Right renal pelvis (tissue), 4 donors: ENCODE data around the gene KLHL21. TPM values are rescaled to one million over a fixed set of nuclear protein-coding genes. Genes with fewer than 3 reads are reported as not detected.
"Not testable (repeated sequence)": the region's sequence is repeated elsewhere in the genome, so short reads cannot be mapped to it uniquely, and the experiment has no call there.

Experiments
- DNase-seq, 4 donors: peaks; one replicate each; pipeline ENCODE4 v3.0.0-alpha.2; 2013; ENCODE audit warnings: low read depth in 4 of 4, low spot score in 3 of 4, missing footprints in 1 of 4
- polyA plus RNA-seq, 4 donors: library from polyadenylated mRNA; unstranded; fragments of 120-200 nt; gene quantifications; one replicate each; pipeline ENCODE4 v1.2.1, GENCODE V29; 2013; ENCODE audit not compliant: insufficient read length in 4 of 4

The KLHL21 gene
- polyA plus RNA-seq, 4 donors, result 14.9 to 16.6 (median 15.2) TPM

DNA sequence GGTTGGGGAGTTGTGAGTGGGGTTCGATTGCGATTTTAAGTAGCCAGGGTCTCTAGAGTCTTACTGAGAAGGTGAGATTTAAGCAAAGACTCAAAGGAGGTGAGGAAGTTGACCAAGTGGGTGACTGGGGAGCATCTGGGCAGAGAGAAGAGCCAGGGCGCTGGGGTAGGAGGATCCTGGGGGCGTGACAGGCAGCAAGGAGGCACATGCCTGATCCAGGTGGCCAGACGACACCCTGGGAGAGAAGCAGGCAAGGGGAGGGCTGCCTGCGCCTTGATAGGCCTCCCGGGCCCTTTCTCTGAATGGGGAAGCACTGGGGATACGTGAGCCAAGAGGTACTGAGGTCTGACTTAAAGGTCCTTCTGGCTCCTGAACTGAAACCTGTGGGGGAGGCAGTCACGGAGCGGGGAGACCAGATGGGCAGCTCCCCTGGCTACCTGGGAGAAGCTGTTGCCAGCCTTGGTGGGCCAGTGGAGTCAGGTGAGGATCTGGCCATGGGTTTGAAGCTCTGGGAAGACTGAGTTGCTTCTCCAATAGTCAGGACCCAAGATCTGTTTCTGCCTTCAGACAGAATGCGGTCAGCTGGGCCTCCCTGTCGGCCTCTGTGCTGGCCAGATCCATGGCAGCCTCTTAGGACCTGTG lies 17.5 kb downstream of the KLHL21 start:
- DNase-seq, result no peak

DNA sequence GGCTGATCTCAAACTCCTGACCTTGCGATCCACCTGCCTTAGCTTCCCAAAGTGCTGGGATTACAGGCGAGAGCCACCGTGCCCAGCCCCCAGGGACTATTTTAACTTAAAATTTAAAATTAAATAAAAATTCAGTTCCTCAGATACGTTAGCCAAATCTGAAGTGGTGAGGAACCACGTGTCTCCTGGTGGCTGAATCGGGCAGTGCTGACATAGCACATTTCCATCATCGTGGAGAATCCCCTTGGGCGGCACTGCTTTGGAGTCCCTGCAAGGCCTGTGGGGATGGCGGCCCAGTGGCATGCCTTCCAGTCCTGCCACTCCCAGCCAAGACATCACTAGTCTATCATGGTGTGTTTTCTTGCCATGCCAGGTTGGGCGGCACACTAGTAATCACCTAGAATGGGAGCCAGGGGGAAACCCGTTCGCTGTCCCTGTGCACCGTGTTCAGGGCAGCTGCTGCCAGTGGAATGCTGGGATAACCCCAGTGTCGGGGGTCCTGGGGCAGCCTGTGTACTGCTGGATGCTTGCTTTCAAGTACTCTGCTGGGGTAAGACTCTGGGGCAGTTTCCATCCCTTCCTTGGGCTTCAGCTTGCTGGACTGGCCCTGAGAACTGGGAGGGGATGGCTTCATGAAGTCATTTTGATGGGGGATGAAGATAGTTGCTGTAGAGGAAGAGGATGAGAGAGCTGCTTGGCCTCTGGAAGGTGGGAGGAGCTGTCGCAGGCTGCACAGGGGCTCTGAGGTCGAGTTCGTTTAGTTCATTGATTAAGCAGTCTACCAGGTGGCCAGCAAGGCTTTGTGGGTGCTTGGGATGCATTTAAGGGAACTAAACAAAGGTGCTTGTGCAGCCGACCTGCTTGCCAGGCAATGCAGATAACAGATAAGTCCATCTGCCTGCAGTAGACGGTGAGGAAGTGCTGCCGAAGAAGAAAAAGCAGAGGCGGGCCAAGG lies 18.3 kb downstream of the KLHL21 start:
- DNase-seq, result no peak

DNA sequence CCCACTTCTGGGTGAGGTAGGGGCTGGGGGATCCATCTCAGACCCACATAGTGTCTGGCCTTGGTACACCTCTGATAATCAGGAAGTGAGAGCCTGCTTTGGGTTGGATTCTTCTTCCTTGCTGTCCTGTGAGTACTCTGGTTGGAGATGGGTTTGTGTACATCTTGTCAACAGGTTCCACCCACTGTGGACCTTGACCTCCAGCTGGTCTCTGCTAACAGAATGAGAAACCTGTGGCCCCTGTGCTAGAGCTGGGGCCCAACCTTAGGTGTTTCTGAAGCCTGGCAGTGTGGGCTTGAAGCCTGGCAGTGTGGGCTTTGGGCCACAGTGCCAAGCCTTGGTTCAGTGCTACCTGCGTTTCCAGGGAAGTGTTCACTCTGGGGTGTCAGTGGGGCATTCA lies 20.3 kb downstream of the KLHL21 start:
- no peak for DNase-seq

DNA sequence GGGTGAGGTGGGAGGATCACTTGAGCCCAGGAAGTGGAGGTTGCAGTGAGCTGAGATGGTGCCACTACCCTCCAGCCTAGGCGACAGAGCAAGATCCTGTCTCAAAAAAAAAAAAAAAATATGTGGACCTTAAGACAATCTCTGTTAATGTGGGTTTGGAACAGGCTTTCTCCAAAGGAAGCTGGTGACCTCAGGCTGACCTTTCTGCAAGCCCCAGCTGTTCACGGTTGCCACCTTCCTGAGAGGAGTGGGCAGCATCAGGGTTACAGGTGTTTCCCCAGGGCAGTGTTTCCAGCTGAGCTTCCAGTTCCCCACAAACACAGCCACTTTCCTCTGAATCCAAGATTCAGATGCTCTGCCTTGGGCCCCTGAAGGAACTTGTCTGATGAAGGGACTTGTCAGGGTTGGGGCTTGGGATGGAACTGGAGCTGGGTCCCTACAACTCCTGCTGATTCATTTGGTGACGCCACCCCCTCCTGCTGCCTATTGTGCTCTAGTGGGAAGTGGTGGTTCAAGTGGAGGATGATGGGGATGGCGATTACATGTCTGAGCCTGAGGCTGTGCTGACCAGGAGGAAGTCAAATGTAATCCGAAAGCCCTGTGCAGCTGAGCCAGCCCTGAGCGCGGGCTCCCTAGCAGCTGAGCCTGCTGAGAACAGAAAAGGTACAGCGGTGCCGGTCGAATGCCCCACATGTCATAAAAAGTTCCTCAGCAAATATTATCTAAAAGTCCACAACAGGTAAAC lies 20.9 kb downstream of the KLHL21 start:
- no peak for DNase-seq

DNA sequence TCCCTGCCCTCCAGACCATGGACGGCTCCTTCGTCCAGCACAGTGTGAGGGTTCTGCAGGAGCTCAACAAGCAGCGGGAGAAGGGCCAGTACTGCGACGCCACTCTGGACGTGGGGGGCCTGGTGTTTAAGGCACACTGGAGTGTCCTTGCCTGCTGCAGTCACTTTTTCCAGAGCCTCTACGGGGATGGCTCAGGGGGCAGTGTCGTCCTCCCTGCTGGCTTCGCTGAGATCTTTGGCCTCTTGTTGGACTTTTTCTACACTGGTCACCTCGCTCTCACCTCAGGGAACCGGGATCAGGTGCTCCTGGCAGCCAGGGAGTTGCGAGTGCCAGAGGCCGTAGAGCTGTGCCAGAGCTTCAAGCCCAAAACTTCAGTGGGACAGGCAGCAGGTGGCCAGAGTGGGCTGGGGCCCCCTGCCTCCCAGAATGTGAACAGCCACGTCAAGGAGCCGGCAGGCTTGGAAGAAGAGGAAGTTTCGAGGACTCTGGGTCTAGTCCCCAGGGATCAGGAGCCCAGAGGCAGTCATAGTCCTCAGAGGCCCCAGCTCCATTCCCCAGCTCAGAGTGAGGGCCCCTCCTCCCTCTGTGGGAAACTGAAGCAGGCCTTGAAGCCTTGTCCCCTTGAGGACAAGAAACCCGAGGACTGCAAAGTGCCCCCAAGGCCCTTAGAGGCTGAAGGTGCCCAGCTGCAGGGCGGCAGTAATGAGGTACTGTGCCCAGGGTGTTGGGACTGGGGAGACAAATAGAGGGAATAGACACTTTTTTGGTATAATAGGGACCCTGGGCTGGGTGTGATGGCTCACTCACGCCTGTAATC lies 21.9 kb downstream of the KLHL21 start:
- DNase-seq, result no peak

DNA sequence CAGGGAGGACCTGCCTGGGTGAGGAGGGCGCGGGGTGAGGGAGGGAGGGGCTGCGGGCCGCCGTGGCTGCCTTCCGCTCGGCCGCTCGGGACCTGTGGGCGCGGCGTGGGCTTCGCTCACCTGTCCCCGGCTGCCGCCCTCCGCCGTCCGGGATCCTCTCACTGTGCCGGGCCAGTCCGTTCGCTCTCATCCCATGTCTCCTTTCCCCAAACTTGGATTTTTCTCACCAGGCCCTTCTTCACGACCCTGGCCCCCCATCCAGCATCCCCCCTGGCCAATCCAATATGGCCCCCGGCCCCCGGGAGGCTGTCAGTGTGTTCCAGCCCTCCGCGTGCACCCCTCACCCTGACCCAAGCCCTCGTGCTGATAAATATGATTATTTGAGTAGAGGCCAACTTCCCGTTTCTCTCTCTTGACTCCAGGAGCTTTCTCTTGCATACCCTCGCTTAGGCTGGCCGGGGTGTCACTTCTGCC lies 22.5 kb downstream of the KLHL21 start:
- DNase-seq, result no peak

DNA sequence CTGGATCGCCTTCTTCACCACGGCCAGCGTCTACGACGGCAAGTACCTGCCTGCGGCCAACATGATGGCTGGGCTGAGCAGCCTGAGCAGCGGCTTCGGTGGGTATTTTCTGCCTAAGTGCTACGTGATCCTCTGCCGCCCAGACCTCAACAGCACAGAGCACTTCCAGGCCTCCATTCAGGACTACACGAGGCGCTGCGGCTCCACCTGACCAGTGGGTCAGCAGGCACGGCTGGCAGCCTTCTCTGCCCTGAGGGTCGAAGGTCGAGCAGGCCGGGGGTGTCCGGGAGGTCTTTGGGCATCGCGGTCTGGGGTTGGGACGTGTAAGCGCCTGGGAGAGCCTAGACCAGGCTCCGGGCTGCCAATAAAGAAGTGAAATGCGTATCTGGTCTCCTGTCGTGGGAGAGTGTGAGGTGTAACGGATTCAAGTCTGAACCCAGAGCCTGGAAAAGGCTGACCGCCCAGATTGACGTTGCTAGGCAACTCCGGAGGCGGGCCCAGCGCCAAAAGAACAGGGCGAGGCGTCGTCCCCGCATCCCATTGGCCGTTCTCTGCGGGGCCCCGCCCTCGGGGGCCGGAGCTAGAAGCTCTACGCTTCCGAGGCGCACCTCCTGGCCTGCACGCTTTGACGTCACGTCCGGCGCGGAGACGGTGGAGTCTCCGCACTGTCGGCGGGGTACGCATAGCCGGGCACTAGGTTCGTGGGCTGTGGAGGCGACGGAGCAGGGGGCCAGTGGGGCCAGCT lies 23.1 kb downstream of the KLHL21 start, which contains the start of gene ZBTB48:
Gene ZBTB48 (plus strand): TSS at position 621 of the 745 bp plus-strand sequence. CDS start 616 bp downstream, outside the sequence.
- peak; percentile 96 to 98 (median 98) for DNase-seq

DNA sequence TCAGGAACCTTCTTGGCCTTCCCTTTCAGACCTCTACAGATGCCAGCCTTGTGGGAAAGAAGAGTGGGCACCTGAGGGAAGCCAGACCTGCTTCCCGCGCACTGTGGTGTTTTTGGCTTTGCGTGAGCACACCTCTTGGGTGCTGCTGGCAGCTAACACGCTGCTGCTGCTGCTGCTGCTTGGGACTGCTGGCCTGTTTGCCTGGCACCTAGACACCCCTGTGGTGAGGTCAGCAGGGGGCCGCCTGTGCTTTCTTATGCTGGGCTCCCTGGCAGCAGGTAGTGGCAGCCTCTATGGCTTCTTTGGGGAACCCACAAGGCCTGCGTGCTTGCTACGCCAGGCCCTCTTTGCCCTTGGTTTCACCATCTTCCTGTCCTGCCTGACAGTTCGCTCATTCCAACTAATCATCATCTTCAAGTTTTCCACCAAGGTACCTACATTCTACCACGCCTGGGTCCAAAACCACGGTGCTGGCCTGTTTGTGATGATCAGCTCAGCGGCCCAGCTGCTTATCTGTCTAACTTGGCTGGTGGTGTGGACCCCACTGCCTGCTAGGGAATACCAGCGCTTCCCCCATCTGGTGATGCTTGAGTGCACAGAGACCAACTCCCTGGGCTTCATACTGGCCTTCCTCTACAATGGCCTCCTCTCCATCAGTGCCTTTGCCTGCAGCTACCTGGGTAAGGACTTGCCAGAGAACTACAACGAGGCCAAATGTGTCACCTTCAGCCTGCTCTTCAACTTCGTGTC lies 23.9 kb downstream of the KLHL21 start:
- no peak for DNase-seq

DNA sequence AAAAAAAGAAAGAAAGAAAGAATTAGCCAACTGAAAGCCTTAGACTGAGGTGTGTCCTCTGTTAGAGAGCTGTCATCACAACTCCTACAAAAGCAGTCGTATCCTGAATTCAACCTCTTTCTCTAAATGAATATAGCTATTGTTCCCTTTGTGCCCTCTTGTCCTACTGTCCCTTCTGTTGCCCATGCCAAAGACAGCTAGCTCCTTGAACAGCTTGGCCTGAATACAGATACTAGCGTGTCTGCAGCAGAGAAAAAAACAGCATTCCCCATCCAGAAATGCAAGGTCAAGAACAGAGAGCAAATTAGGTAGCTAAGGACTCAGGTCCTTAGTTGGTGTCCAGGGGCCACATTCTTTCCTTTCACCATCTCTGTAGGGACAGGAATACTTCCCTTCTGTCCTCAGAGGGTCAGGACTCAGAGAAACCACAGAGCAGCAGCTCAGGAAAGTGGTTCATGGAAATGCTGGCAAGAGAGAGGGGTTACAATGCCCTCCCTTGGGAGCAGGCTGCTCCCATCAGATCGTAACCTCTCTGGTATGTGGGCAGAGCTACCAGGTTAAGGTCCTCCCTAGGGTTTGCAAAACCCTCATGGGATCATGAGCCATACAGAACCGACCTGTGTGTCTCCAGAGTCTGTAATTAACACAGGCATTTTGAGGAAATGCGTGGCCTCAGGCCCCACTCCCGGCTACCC lies 24.7 kb downstream of the KLHL21 start:
- DNase-seq, result no peak

DNA sequence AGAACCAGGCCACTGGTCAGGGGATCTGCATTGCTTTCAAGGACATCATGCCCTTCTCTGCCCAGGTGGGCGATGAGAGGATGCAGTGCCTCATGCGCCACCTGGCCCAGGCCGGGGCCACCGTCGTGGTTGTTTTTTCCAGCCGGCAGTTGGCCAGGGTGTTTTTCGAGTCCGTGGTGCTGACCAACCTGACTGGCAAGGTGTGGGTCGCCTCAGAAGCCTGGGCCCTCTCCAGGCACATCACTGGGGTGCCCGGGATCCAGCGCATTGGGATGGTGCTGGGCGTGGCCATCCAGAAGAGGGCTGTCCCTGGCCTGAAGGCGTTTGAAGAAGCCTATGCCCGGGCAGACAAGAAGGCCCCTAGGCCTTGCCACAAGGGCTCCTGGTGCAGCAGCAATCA lies 27.9 kb downstream of the KLHL21 start:
- no peak for DNase-seq

DNA sequence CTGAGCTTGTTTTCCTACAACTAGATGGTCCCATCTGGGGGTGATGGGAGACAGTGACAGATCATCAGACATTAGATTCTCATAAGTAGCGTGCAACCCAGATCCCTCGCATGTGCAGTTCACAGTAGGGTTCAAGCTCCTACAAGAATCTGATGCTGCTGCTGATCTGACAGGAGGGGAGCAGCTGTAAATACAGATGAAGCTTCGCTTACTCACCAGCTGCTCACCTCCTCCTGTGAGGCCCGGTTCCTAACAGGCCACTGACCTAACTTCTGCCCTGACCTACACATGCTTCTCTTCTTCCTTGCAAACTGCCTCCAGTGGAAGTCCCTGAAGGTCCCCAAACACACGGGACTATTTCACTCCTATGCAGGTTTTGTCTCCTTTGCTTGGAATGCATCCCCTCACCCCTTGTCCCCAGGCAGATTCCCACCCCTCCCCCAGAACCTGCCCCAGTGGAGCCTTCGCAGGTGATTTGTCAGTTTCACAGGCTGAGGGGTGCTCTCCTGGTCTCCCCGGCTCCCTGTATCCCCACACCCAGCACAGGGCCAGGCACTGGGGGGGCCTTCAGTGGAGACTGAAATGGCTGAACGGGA lies 28.5 kb downstream of the KLHL21 start:
- no peak for DNase-seq

DNA sequence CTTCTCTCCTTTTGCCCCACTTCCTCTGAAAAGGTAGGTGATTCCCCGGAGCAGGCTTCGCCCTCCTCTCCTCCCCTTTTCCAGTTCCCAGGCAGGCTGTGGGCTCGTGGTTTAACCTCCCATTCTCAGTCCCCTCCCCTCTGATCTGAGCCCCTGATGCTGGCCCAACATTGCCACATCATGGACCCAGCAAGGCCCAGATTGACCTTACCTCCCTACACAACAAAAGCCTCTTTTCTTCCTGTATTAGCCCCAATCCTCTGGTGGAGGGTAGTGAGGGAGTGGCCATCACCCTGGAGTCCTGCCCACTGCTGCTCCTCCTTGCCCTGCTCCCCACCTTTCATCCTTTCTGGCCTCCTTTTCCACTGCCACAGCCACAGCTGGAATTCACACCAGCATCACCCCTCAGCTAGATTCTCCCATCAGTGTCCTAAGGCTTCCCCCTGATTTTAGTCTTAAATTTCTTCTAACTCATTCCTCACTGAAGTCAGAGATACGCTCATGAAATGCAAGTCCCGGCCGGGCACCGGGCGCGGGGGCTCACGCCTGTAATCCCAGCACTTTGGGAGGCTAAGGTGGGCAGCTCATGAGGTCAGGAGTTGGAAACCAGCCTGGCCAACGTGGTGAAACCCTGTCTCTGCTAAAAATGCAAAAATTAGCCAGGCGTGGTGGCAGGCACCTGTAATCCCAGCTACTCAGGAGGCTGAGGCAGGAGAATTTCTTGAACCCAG lies 29.9 kb downstream of the KLHL21 start:
- no peak for DNase-seq

DNA sequence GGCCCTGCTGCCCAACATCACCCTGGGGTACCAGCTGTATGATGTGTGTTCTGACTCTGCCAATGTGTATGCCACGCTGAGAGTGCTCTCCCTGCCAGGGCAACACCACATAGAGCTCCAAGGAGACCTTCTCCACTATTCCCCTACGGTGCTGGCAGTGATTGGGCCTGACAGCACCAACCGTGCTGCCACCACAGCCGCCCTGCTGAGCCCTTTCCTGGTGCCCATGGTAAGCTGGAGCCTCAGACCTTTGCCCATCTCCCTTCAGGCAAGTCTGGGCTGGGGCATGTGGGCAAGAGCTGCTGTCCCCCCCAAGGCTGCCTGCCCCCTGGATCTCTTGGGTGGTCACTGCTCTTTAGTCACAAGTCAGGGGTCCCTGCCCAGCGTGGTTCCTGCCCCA lies 31.7 kb downstream of the KLHL21 start:
- no peak for DNase-seq

DNA sequence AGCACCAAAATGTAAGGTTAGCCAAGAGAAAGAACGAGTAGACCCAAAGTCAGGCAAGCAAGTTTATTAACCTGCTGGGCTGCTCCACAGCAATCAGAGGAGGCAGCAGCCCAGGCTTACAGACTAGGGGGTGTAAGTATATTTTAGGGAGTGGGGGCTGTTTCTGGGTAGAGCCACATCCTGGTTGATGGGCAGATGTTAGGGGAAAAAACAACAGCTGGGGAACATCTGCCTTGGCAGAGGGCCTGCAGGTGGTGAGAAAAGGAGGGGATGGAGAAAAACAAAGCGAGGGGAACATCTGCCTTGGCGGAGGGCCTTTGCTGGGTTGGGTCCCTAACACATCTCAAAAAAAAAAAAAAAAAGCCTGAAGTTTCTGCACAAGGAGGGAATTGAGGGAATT lies 32.6 kb downstream of the KLHL21 start:
- DNase-seq, result no peak

DNA sequence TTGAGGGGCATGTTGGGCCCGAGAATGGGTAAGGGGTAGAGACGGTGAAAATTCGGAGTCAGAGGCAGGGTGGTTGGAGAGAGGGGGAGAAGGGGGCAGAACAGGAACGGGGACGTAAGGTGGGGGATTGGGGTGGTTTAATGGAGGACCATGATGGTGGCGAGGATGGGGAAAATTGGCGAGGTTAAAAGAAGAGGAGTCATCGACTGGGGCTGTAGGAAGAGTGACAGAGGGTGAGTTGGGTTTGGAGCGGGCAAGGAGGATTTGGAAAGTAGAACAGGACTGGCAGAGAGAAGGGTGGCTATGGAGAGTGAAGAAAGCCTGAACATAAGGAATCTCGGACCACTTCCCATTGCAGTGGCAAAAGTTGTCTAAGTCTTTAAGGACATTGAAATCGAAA lies 33.6 kb downstream of the KLHL21 start:
- no peak for DNase-seq

DNA sequence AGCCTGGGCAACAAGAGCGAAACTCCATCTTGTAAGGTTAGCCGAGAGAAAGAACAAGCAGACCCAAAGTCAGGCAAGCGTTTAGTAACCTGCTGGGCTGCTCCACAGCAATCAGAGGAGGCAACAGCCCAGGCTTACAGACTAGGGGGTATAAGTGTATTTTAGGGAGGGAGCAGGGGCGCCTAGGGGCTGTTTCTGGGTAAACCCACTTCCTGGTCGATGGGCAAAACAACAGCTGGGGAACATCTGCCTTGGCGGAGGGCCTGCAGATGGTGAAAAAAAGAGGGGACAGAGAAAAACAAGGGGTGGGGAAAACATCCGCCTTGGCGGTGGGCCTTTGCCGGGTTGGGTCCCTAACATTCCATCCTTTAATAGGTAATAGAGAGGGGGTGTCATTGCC lies 42.4 kb downstream of the KLHL21 start:
- DNase-seq, result no peak

DNA sequence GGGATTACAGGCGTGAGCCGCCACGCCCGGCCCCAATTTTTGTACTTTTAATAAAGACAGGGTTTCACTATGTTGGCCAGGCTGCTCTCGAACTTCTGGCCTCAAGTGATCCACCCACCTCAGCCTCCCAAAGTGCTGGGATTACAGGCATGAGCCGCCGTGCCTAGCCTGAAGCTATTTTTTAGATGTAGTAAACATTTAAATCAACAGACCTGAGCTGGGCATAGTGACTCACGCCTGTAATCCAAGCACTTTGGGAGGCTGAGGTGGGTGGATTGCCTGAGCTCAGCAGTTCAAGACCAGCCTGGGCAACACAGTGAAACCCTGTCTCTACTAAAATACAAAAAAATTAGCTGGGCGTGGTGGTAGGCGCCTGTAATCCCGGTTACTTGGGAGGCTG lies 43.5 kb downstream of the KLHL21 start:
- not testable (repeated sequence) for DNase-seq
